K562 (cell line): ENCODE data around the gene MPL. TPM values are rescaled to one million over a fixed set of nuclear protein-coding genes. Genes with fewer than 3 reads are reported as not detected.

Source experiments
- ARID1B ChIP-seq: fragments of 450-650 bp; IDR thresholded peaks from 2 replicates; pipeline ENCODE4 v1.6.1; 2016; ENCODE audit warnings: antibody characterized with exemption, mild to moderate bottlenecking, inconsistent platforms
- ESRRB ChIP-seq: fragments of 250-450 bp; sonication (Bioruptor Pico); IDR thresholded peaks from 2 replicates; pipeline ENCODE4 v1.5.0; 2020; ENCODE audit warnings: mild to moderate bottlenecking, moderate library complexity, borderline replicate concordance
- FOSL1 ChIP-seq: fragments of 200-800 bp; sonication (Bioruptor generic); conservative IDR thresholded peaks from 2 replicates; pipeline ENCODE4 v1.6.1; 2016; ENCODE audit warnings: missing genetic modification characterization, missing compliant biosample characterization
- FOXJ3 ChIP-seq: sonication (generic); formaldehyde crosslinking; IDR thresholded peaks from 2 replicates; pipeline ENCODE4 v1.4.0; 2020; ENCODE audit warnings: mild to moderate bottlenecking, missing genetic modification reagents
- FOXK1 ChIP-seq: sonication (generic); formaldehyde crosslinking; IDR thresholded peaks from 2 replicates; pipeline ENCODE4 v1.8.0; 2022; ENCODE audit warnings: missing genetic modification reagents, mild to moderate bottlenecking, borderline replicate concordance
- HDAC2 ChIP-seq: fragments of 450-650 bp; IDR thresholded peaks from 2 replicates; pipeline ENCODE4 v1.6.1; 2016; ENCODE audit warnings: mild to moderate bottlenecking
- KAT7 ChIP-seq: sonication (generic); formaldehyde crosslinking; IDR thresholded peaks from 2 replicates; pipeline ENCODE4 v1.8.0; 2022; ENCODE audit warnings: missing genetic modification reagents, mild to moderate bottlenecking, borderline replicate concordance
- MED1 ChIP-seq: sonication (generic); formaldehyde crosslinking; IDR thresholded peaks from 2 replicates; pipeline ENCODE4 v1.8.1; 2023; ENCODE audit warnings: missing genetic modification reagents, borderline replicate concordance
- MYNN ChIP-seq, 2 experiments: sonication (generic); formaldehyde crosslinking in 1 of 2; IDR thresholded peaks; 2 replicates each; pipeline versions ENCODE4 v1.5.0 to v1.6.1; 2016 to 2020; ENCODE audit warnings: antibody characterized with exemption in 1 of 2, missing genetic modification reagents in 1 of 2
- NCOA4 ChIP-seq: fragments of 450-650 bp; IDR thresholded peaks from 2 replicates; pipeline ENCODE4 v1.6.1; 2018; ENCODE audit warnings: mild to moderate bottlenecking; ENCODE audit not compliant: partially characterized antibody
- RCOR1 ChIP-seq, 2 experiments: IDR thresholded peaks; 2 replicates each; pipeline ENCODE4 v1.6.1; 2012; ENCODE audit warnings: low read depth in 2 of 2, low read length in 2 of 2, borderline replicate concordance in 1 of 2, improper control_type of control experiment in 1 of 2
- SAP30 ChIP-seq: fragments of 200-600 bp; sonication (generic); IDR thresholded peaks from 2 replicates; pipeline ENCODE4 v1.6.1; 2012; ENCODE audit warnings: borderline replicate concordance, low read depth, mild to moderate bottlenecking, moderate library complexity, low read length, control low read depth, inconsistent platforms; ENCODE audit not compliant: insufficient read depth, poor library complexity, severe bottlenecking
- SMARCA5 ChIP-seq: fragments of 450-650 bp; IDR thresholded peaks from 2 replicates; pipeline ENCODE4 v1.6.1; 2016
- SMARCE1 ChIP-seq: fragments of 450-650 bp; IDR thresholded peaks from 2 replicates; pipeline ENCODE4 v1.7.1; 2016; ENCODE audit warnings: mild to moderate bottlenecking
- SRSF9 ChIP-seq: fragments of 200-400 bp; formaldehyde crosslinking; IDR thresholded peaks from 2 replicates; pipeline ENCODE4 v1.6.1; 2017; ENCODE audit warnings: low read depth, low read length, borderline replicate concordance
- TEAD4 ChIP-seq, 2 experiments: sonication (generic) in 1 of 2; formaldehyde crosslinking in 1 of 2; IDR thresholded peaks; 2 replicates each; pipeline versions ENCODE4 v1.6.1 to v1.8.0; 2012 to 2022; ENCODE audit warnings: borderline replicate concordance in 1 of 2, inconsistent platforms in 1 of 2, low read length in 1 of 2, mild to moderate bottlenecking in 1 of 2, missing genetic modification reagents in 1 of 2
- ZNF316 ChIP-seq: fragments of 450-650 bp; IDR thresholded peaks from 2 replicates; pipeline ENCODE4 v1.6.1; 2016
- ZNF76 ChIP-seq: fragments of 250-450 bp; sonication (Bioruptor Pico); IDR thresholded peaks from 2 replicates; pipeline ENCODE4 v1.4.0; 2020; ENCODE audit warnings: mild to moderate bottlenecking, moderate library complexity, borderline replicate concordance
- polyA plus RNA-seq, 8 experiments: library from polyadenylated mRNA; depleted of rRNA in 4 of 8; stranded (reverse) in 5 of 8; unstranded in 3 of 8; fragments of >200 nt; fragmentation: Nextera tagmentation in 2 of 8; fragmentation: Illumina TruSeq in 1 of 8; extraction: Ambion mirVana in 2 of 8; extraction: Trizol in 1 of 8; gene quantifications; 2 replicates each; pipeline versions ENCODE4 v1.2.1 to v1.2.3, GENCODE V29; 2011 to 2014; ENCODE audit warnings: inconsistent platforms in 1 of 8, missing spikeins in 1 of 8
- total RNA-seq, 7 experiments: library from RNA; depleted of rRNA in 6 of 7; stranded (reverse); fragments of >200 nt in 6 of 7; fragmentation: Illumina TruSeq in 2 of 7; extraction: Trizol in 2 of 7; gene quantifications; 2 replicates each; pipeline versions ENCODE4 v1.2.1 to v1.2.3, GENCODE V29; 2011 to 2021; ENCODE audit warnings: low replicate concordance in 1 of 7
- TF ChIP-seq, protein P1 (sequence below): fragments of 450-650 bp; IDR thresholded peaks from 2 replicates; pipeline ENCODE4 v1.6.1; 2016; ENCODE audit warnings: antibody characterized with exemption
- TF ChIP-seq, protein P2 (sequence below): sonication (generic); formaldehyde crosslinking; IDR thresholded peaks from 2 replicates; pipeline ENCODE4 v1.8.1; 2022; ENCODE audit warnings: missing genetic modification reagents
- TF ChIP-seq, protein P3 (sequence below): fragments of 450-650 bp; conservative IDR thresholded peaks from 2 replicates; pipeline ENCODE4 v1.6.1; 2016; ENCODE audit warnings: missing genetic modification characterization, low read depth, mild to moderate bottlenecking, control low read depth, missing compliant biosample characterization
- TF ChIP-seq, protein P4 (sequence below): fragments of 200-800 bp; sonication (Bioruptor generic); IDR thresholded peaks from 2 replicates; pipeline ENCODE4 v1.6.1; 2017; ENCODE audit warnings: missing genetic modification characterization, missing compliant biosample characterization

The MPL gene
- total and polyA plus RNA-seq, 9 of the 15 experiments (the other 6 are each of a cell fraction or from before 2014, with no cell fraction given), result not detected

DNA sequence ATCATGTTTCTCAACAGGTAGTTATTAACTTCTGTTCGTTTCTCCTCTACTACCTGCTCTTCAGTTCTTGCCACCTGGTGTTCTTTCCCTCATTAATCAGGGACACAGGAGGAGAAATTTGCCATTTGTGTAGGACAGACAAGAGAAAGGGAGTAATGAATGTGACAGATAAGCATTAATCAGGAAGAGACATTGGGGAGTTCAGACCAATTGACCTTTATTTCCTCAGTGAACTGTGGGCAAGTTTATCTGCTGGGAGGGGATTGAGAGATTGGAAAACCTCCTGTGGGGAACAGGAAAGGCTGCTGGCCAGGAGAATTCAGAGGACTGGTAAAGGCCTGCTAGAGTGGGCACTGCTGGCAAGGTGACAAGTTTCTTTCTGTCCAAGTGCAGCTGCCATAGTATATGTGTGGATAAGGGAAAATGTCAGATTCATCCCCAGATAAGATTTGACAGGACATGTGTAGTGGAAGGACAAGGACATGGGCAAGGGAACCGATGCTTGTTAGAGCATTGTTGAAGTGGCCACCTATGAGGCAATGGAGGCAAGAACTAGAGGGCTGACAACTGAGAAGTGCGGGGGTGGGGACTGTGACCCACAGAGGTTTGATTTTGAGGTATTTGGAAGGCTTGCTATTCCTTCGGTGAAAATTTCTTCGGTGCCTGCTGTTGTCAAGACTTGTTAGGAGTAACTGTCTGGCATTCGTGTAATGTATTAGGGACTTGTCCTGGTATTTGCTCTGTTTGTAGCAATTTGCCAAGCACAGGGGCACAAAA is 64.7 kb downstream of the MPL start (continued):
- TF ChIP-seq SRSF9 (no peak), ESRRB (no peak), TEAD4 (IDR thresholded peaks at IDR 0.05; ENCODE audit: low read length) (peak; percentile 94), TEAD4 (CRISPR knock-in tag; IDR thresholded peaks at IDR 0.05; ENCODE audit: borderline replicate concordance) (no peak), MED1 (no peak), SAP30 (no peak), RCOR1 (IDR thresholded peaks at IDR 0.05; ENCODE audit: borderline replicate concordance in 1 of 2, low read depth in 2 of 2, low read length in 2 of 2) (peak in 1 of 2 experiments; percentile 89; a peak in 3 of 4 replicates), ZNF316 (peak; percentile 69), SMARCA5 (no peak), SMARCE1 (peak; percentile 16; the same call in 1 of the 2 replicates), KAT7 (CRISPR knock-in tag) (no peak), ARID1B (peak; percentile 91), NCOA4 (no peak), FOXJ3 (CRISPR knock-in tag) (no peak), ZNF76 (no peak), HDAC2 (0 out of 2 replicates have a peak, but pooled peaks have one; percentile 48), FOXK1 (CRISPR knock-in tag) (no peak), FOSL1 (tag) (no peak), MYNN (IDR thresholded peaks at IDR 0.05) (no peak), MYNN (CRISPR knock-in tag; IDR thresholded peaks at IDR 0.05) (no peak)
- TF ChIP-seq, protein P1, sequence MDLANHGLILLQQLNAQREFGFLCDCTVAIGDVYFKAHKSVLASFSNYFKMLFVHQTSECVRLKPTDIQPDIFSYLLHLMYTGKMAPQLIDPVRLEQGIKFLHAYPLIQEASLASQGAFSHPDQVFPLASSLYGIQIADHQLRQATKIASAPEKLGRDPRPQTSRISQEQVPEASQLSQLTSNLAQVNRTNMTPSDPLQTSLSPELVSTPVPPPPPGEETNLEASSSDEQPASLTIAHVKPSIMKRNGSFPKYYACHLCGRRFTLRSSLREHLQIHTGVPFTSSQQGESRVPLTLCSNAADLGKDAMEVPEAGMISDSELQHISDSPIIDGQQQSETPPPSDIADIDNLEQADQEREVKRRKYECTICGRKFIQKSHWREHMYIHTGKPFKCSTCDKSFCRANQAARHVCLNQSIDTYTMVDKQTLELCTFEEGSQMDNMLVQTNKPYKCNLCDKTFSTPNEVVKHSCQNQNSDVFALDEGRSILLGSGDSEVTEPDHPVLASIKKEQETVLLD, result peak; percentile 26; the same call in 1 of the 2 replicates
- TF ChIP-seq, protein P2, sequence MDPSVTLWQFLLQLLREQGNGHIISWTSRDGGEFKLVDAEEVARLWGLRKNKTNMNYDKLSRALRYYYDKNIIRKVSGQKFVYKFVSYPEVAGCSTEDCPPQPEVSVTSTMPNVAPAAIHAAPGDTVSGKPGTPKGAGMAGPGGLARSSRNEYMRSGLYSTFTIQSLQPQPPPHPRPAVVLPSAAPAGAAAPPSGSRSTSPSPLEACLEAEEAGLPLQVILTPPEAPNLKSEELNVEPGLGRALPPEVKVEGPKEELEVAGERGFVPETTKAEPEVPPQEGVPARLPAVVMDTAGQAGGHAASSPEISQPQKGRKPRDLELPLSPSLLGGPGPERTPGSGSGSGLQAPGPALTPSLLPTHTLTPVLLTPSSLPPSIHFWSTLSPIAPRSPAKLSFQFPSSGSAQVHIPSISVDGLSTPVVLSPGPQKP (CRISPR knock-in tag), result no peak
- TF ChIP-seq, protein P3, sequence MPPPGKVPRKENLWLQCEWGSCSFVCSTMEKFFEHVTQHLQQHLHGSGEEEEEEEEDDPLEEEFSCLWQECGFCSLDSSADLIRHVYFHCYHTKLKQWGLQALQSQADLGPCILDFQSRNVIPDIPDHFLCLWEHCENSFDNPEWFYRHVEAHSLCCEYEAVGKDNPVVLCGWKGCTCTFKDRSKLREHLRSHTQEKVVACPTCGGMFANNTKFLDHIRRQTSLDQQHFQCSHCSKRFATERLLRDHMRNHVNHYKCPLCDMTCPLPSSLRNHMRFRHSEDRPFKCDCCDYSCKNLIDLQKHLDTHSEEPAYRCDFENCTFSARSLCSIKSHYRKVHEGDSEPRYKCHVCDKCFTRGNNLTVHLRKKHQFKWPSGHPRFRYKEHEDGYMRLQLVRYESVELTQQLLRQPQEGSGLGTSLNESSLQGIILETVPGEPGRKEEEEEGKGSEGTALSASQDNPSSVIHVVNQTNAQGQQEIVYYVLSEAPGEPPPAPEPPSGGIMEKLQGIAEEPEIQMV (tag), result no peak
- TF ChIP-seq, protein P4, sequence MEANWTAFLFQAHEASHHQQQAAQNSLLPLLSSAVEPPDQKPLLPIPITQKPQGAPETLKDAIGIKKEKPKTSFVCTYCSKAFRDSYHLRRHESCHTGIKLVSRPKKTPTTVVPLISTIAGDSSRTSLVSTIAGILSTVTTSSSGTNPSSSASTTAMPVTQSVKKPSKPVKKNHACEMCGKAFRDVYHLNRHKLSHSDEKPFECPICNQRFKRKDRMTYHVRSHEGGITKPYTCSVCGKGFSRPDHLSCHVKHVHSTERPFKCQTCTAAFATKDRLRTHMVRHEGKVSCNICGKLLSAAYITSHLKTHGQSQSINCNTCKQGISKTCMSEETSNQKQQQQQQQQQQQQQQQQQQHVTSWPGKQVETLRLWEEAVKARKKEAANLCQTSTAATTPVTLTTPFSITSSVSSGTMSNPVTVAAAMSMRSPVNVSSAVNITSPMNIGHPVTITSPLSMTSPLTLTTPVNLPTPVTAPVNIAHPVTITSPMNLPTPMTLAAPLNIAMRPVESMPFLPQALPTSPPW (CRISPR knock-in tag), result 0 out of 2 replicates have a peak, but pooled peaks have one; percentile 27
